GM21619 (cell line): Measurements from ENCODE around the gene INF2.

Experiments used
- ATAC-seq: cut with Tn5 transposase; IDR thresholded peaks from one replicate; pipeline ENCODE4 v1.9.1; 2021; ENCODE audit not compliant: unreplicated experiment

Gene INF2

DNA sequence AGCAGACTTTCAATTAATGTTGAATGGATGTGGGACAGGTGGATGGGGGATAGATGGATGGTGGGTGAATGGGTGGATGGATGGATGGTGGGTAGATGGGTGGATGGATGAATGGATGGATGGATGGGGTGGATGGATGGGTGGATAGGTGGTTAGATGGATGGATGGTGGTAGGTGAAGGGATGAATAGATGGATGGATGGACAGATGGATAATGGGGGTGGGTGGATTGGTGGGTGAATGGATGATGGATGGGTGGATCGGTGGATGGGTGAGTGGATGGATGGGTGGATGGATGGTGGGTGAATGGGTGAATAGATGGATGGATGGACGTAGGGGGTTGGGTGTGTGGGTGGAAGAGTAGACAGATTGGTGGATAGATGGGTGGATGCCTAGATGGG, 14.0 kb upstream of the INF2 start:
- no peak for ATAC-seq

DNA sequence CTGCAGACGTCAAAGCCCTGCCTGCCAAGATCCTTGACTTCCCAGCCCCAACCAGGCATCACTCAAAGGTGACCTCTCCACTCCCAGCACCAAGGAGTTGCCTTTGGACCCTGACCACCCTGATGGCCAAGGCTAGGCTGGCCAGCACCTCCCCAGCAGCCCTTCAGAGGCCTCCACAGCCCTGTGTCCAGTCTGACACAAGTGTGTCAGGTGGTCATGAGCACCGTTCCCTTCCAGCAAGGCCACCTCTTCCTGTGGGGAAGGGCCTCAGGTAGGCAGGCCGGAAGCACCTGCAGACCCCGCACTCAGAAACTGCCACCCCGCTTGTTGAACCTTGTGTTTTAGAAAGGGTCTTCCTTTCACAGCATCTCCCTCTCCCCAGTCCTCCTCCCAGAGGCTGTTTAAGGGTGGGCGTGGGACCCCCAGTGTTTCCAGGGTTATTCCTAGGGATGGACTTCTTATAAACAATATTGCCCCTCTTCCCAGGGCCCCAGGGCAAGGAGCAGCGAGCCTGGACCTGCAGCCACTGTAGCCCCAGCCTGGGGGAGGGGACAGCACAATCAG, 13.2 kb upstream of the INF2 start:
- ATAC-seq: no peak

DNA sequence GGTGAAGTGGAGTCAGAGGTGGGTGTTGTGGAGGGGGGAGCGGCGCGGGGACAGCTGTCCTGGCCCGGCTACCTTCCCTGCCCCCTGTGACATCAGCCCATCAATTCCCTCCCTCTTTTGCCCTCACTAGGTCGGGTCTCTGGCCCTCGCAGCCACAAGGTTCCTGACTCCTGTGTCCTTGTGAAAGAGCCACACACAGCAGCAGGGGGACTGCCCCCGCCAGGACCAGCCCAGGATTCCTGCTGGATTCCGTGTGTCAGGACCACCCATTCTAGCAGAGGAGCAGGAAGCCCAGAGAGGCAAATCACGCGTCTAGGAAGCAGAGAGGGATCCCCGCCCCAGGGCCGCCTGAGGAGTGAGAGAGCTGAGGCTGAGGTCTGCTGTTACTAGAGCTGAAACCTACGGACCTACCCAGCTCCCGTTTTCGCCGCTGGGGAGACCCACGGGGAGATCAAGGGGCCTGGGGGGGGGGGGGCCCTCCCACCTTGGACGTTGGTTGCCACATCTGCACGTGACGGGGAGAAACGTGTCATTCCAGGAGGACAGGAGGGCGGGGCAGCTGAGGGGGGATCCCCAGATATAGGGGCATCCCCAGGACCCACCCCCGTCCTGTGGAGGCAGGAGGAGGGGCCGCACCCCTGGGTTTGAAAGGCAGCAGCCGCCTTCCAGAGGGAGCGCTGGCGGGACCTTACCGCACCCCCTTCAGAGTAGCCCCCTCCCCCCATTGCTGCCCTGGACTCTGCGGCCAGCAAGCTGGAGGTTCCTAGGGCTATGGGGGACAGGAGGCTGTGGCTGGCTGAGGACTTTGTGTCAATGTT, 12.5 kb upstream of the INF2 start:
- ATAC-seq: peak; percentile 29

DNA sequence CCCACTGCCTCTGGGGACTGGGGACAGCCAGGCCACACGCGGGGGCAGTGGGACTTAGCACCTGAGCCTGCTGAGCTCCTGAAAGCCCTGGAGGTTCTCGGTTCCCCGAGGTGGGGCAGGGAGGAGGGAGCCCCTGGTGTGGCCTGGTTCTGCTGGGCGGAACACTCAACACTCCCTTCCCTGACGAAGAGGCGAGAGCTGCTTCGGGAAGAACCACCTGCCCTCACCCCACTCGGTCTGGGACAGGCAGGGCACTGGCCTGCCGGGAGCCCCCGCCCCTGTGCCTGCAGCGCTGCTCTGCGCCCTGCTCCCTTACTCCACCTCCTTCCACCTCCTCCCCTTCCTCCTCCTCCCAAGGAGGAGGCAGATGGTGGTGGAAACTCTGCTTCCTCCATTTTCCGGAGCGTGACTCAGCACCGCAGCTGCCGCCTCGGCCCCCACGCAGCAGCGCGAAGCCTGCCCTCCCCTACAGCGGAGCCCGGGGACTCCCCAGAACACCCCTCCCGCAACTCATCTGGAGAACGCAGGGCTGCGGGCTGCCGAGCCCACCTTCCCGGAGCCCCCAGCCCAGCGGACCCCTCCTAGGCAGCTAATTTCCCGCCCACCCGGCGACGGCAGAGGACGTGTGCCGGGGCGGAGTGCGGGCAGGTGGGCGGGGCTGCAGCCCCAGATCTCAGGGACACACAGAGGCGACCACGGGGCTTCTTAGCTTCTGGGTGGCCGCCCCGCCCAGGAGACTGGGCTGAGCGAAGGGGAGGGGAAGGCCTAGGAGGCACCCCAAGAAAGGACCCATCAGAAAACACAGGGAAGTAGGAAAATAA, 11.7 kb upstream of the INF2 start:
- ATAC-seq: peak; percentile 46

DNA sequence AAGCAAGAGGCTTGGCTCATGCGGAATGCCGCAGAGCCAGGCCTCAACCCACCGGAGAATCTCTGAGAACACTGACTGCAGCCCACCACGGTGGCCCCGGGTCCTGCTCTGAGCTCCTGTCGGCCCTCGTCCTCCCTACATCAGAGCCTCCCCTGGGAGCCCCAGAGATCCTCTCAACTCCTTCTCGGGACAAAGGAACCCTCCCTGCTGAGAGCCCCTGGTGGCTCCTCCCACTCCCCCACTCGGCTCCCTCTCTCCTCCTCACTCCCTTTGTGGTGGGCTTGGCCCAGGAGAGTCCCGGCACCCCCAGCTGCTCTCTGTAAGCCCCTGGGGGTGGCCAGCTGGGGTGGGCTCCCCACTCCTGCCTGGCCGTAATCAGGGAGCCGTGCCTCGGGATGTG, 11.1 kb upstream of the INF2 start:
- peak; percentile 7 for ATAC-seq

DNA sequence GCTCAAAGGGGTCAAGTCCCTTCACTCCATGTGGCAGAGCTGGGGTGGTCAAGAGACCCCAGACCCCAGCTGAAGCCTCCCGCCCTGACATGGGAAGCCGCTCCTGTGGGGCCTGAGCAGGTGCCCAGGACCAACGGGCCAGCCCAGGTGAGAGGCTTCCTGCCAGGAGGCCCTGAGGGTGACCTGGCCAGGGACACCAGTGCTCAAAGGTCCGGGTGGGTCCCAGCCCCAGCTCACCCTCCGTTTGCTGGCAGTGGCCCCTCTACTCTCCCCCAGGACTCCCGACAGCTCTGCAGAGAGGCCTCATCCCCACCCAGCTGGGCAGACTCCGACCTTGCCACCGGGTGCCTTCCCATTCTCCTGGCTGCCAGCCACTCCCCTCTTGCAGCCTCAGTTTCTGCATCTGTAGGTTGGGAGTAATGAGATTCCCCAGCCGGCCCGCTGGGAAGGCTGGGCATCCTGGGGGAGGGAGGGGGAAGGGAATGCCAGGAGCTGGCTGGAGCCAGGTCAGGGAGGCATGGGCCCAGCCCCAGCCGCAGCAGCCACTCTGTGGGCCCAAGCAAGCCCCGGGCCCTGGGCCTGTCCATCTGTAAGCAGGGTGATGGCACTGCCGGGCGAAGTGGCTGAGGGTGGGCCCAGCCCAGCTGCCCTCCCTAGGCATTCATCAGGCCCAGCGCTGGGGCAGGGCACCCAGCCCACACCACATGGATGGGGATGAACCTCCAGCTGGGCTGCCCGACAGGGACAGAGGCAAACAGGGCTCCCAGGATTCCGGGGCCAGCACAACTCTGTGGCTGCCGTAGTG, 10.3 kb upstream of the INF2 start:
- ATAC-seq: no peak

DNA sequence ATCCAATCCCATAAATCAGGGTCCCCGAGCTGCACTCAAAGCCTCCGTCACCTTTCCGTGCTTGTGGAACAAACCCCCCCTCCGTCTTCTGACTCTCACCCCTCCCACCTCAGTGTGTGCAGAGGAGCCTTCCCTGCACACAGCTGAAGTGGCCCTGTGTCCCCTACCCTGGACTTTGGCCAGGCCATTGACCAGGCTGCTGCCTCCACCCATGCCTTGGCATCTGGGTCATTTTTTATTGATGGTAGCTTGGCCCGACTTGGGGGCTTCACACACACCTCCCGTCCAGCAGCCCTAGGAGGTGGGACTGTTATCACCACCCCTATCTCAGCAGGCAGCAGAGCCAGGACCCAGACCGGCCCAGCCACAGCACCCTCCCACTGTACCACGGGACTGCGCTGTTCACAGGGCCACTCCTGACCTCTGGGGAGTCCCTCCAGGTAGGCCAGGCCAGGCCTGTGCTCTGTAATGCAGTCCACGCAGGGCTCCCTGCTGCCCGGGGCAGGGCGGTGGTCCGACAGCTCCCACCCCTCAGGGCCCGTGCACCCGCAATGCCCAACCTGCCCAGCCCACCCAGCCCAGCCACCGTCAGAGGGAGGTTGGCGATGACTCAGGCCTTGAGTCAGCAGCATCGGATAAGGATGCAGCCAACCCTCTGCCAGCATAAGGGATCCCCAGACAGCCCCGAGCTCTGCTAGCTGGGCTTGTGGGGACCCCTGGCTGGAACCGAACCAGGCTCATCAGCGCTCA, 9.2 kb upstream of the INF2 start:
- no peak for ATAC-seq

DNA sequence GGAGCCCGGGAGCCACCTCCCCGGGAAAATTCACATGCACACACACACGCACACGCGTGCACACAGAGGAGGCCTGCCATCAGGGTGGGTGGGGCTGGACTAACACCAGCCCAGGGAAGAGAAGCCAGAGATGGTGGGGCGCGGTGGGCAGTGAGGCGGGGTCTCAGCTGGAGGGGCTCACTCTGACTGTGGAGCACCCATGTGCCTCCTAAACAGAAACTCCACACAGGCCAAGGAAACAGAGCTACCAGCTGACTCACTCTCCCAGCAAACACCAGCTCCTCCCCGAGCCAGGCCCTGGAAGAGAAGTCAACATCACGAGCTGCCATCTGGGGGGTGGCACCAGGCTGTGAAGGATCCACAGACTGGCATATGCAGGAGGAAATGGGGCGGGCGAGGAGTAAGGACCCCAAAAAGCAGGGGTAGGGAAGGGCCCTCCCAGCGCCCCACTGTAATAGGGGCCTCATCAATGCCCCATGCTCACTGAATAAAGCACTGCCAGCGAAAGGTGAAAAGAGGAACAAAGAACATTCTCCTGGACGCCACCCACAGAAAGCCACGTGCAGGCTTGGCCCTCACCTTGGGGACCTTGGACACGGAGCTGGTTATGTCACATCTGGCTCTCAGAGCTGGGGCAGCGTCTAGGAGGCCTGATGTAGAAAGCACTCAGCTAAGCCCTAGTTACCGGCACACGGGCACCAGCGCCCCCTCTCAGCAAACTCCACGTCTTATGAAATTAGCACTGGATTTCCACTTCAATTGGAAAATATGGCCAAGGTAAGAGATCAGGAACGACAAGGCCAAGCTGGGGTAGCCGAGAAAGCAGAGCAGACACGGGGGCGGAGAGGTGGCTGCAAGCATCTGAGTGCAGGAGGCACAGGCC, 8.4 kb upstream of the INF2 start:
- peak; percentile 24 for ATAC-seq

DNA sequence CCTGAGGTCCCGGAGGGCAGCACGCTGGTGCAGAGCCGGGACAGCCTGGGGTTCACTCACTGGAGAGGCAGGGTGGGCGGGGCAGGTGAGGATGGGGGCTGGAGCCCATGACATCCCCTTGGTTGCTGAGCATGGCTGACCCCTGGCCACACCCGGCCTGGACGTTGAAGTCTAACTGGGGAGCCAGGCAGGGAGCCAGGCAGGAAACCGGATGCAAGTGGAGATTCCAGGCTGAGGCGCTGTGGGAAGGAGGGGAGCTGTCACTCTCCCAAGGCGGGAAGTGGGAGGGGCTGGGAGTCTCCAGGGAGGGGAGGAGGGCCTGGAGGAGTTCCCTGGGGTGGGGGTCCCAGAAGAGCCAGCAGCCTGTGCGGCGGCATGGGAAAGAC, 7.7 kb upstream of the INF2 start:
- ATAC-seq: no peak

DNA sequence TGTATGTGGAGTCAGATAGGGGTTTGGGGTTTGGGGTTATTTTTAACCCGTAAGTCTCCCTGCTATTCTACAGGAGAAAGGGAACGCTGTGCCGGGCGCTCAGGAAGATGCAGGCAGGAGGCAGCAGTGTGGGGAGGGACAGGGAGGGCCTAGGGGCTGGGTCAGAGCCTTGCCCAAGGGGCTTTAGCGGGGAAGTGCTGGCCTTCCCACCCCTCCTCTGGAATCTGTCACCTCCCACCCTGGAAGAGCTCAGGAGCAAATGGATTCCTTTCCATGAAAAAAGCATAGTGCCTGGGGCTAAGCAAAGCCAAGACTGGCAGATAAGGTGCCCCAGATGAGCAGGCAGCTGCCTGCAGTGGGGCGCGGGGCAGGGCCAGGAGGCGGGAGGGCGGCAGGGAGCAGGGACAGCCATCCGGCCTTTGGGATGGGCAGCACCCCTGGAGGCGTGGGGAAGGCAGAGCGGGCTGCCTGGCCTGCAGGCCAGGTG, 7.3 kb upstream of the INF2 start:
- ATAC-seq: no peak

DNA sequence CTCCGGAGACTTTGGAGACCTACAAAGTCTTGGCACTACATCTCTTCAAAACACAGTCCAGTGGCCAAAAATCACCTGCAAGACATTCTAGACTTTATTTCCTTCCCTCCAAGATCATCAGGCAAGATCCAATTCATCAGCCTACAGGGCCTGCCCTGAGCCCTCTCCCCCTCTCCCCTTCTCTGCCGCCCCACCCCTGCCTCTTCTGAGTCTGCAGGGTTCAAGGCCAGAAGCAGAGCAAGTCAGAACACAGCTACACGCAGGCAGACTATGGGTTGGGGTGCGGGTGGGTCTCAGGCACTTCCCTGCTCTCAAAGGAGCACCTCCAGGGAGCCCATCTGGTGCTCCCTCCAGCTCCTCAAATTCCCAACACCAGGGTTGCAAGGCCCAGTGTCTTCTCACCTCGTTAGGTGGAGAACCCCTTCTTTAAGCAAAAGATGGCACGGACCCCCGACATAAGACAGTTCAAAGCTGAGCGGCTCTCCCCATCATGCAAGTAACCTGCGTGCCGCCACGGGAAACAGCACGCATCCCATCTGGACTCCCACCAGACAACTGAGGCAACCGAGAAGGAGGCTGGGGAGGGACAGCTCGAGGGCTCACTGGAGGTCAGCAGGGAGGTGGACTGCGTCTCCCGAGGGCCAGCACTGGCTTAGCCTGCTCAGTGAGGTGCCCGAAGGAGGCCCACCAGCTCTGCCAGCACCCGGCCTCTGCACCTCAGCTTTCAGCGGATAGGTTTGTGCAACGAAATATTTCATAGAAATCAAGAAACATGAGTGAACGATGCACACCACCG, 5.6 kb upstream of the INF2 start:
- ATAC-seq: no peak

DNA sequence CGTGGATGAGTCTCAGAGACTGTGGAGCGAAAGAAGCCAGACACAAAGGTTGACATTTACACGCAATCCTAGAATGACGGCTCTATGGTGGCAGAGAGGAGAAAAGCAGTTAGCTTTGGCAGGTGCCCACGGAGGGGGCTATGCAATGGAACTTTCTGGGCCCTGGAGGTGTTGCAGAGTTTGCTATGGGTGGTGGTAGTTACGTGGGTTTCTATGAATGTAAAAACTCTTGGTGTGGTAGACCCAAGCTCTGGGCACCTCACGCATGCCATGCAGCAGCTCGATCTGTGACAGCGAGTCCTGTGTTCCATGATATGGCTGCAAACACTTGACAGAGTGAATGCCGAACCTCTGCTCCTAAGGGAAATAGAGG, 5.0 kb upstream of the INF2 start:
- ATAC-seq: no peak

DNA sequence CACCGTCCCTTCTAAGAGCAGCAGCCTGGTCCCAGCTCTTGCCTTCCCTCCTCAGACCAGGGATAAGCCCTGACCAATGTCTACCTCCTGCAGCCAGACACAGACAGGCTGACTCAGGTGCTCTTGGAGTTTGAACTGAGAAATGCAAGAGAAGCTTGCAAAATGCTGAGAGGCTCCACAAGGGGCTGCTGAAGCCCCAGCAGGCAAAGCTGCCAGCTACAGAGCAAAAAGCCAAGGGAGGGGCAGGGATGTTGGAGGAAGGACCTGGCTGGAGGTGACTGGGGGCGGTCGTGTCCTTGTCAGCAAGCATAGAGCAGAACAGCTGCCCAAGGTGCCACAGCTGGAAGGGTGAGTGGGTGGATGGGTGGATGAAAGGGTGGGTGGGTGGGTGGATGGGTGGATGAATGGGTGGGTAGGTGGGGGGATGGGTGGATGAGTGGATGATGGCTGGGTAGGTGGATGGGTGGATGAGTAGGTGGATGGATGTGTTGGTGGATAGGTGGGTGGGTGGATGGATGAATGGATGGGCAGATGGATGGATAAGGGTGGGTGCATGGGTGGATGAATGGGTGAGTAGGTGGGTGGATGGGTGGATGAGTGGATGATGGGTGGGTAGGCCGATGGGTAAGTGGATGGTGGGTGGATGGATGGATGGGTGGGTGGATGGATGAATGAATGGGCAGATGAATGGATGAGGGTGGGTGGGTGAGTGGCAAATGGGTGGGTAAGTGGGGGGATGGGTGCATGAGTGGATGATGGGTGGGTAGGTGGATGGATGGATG, 4.0 kb upstream of the INF2 start:
- ATAC-seq: no peak

DNA sequence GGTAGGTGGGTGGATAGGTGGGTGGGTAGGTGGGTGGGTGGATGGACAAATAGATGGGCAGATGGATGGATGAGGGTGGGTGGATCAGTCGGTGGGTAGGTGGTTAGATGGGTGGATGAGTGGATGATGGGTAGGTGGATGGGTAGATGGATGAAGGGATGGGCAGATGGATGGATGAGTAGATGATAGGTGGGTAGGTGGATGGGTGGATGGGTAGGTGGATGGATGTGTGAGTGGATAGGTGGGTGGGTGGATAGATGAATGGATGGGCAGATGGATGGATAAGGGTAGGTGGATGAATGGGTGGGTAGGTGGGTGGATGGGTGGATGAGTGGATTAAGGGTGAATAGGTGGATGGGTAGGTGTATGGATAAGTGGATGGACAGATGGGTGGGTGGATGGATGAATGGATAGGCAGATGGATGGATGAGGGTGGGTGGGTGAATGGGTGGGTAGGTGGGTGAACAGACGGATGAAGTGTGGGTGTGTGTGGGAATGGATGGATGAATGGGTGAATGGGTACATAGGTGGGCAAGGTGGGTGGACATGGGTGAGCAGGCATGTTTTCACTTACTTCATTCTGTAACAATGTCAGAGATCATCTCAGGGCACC, 3.3 kb upstream of the INF2 start:
- no peak for ATAC-seq

DNA sequence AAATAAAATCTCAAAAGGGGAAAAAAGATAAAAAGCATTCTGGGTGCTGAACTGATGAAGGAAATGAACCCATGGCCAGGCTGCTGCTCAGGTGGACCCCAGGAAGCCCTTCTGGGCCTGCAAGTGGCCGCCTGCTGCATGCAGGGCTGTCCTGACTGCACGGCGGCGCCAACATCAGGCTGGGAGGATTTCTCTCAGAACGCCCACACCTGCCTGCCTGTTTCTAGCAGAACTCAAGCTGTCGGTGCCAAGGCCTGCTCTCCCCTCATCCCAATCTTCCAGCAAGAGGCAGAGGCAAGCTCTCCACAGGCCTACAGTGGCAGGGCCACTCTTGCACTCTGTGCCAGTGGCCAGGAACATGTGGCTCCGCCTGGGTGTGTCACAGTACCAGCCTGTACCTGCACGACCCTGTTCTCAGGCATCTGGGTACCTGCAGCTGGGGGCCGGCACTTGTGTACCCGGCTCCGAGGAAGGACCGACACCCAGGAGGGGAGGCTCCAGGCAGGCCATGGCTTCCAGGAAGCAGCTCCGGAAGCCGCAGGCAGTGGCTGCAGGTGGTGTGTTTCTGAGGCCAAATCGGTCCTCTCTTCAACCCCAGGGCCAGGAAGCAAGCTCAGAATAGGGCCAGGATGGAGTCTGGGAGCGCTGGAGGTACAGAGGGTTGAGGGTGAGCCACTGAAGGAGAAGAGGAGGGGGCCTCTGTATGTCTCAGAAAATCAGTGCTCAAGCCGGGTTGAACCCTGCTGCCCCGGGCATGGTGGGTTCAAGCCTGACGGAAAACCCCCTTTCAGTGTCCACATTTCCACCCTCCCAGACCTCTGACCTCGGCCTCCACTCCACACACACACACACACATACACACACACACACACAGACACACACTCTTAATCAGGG, 2.5 kb upstream of the INF2 start:
- ATAC-seq: no peak
